ENCODE results near the gene SDK1.

Gene SDK1

GRCh38 chr7:3283130-3283704 is 17.8 kb upstream of the SDK1 start:
- DNase-seq: no peak
- in situ Hi-C loops (cut with HindIII; ENCODE audit: low pct_ligation_motif_present, low pct_unique_long_range_greater_than_20kb, low sequenced_read_pairs): no loop called here

GRCh38 chr7:3285652-3286051 is 15.4 kb upstream of the SDK1 start:
- no peak for DNase-seq
- in situ Hi-C loops (cut with HindIII; ENCODE audit: low pct_ligation_motif_present, low pct_unique_long_range_greater_than_20kb, low sequenced_read_pairs): no loop called here

DNA sequence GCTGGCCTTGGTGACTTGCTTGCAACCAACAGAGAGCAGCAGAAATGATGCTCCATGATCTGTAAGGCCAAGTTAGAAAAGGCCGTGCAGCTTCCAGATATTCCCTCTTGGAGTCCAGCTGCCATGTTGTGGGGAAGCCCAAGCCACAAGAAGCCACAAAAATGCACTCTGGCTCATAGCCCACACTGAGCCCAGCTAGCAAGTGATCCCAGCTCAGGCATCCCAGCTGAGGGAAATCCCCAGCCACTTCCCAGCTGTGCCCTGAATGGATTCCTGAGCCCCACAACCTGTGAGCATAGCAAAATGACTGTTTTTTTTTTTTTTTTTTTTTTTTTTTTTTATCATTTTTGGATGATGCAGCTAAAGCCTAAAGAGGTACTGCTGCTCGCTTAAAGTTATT is 11.1 kb upstream of the SDK1 start:
- in situ Hi-C loops (cut with HindIII; ENCODE audit: low pct_ligation_motif_present, low pct_unique_long_range_greater_than_20kb, low sequenced_read_pairs): no loop called here
- peak; percentile 86 for DNase-seq

DNA sequence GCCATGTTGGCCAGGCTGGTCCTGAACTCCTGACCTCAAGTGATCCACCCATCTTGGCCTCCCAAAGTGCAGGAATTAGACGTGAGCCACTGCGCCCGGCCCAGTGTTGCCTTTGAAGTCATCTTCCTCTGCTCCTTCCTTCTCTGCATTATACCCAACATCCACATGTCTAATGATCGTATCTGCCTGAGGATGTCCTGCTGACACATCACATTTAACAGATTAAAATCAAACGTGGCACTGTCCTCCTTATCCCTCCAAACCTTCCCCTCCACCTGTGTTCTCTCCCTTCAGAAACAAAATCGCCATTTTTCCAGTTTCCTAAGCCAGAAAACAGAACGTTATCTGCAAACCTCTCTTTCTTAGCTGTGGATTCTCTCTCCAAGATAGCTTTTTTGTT is 8.4 kb upstream of the SDK1 start:
- in situ Hi-C loops (cut with HindIII; ENCODE audit: low pct_ligation_motif_present, low pct_unique_long_range_greater_than_20kb, low sequenced_read_pairs): no loop called here
- DNase-seq: no peak

- no peak for DNase-seq
- in situ Hi-C loops (cut with HindIII; ENCODE audit: low pct_ligation_motif_present, low pct_unique_long_range_greater_than_20kb, low sequenced_read_pairs): no loop called here
Observed at GRCh38 chr7:3294432-3295100, 6.5 kb upstream of the SDK1 start.

- in situ Hi-C loops (cut with HindIII; ENCODE audit: low pct_ligation_motif_present, low pct_unique_long_range_greater_than_20kb, low sequenced_read_pairs): no loop called here
- no peak for DNase-seq
Observed at GRCh38 chr7:3297105-3297819, 3.8 kb upstream of the SDK1 start.

DNA sequence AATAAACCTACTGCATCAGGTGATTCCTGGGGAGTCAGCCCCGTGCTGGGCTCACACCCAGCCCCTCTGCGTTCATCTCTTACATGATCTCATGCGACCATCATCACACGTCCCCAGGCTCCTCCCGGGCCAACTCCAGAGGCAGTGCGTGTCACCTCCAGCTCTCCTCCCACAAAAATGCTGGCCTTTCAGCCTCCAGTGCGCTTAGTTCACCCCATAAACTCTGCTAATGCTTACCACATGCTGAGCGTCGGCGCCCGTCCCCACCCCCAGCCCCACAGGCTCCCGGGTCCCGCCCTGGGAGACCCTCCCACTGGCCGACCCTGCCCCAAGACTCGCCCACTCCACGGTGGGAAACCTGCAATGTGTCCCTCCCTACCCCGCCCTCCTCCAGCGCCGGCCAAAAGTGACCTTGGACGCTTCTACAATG is 816 bp upstream of the SDK1 start:
- in situ Hi-C loops (cut with HindIII; ENCODE audit: low pct_ligation_motif_present, low pct_unique_long_range_greater_than_20kb, low sequenced_read_pairs): no loop called here
- DNase-seq: peak; percentile 41

DNA sequence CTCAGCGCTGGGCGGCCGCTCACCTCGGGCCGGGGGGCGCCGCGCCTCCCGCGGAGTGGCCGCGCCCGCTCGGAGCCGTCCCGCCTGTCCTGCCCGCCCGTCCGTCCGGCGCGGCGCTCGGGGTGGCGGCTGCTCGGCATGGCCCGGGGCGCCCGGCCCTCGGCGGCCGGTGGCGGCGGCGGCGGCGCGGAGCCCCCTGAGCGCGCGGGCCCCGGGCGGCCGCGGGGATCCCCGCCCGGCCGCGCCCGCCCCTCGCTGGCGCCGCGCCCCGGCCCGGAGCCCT is 338 bp downstream of the SDK1 start:
- in situ Hi-C loops (cut with HindIII; ENCODE audit: low pct_ligation_motif_present, low pct_unique_long_range_greater_than_20kb, low sequenced_read_pairs): no loop called here
- DNase-seq: peak; percentile 24

- peak; percentile 72 for DNase-seq
- in situ Hi-C loops (cut with HindIII; ENCODE audit: low pct_ligation_motif_present, low pct_unique_long_range_greater_than_20kb, low sequenced_read_pairs): no loop called here
Observed at GRCh38 chr7:3301831-3302618, 973 bp downstream of the SDK1 start.

- in situ Hi-C loops (cut with HindIII; ENCODE audit: low pct_ligation_motif_present, low pct_unique_long_range_greater_than_20kb, low sequenced_read_pairs): no loop called here
- DNase-seq: no peak
Observed at GRCh38 chr7:3302681-3303320, 1.7 kb downstream of the SDK1 start.

DNA sequence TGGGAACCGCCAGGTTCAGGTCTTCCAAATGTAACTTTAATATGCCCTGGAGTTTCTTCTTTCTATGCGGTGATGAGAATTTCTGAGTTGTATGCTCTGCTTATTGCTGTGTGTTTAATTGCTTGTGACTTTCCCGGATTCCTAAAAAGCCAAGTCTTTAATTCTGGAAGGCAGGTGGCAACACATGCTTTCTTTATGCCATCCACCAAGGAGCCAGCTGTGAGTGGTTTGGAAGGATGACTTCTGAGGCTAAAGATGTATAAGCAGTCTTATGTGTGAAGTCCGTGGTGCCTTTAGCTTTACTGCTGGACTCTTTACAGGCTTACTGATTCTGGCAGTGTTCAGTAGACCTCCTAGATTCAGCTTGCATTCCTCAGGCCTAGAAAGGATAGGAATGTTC is 3.1 kb downstream of the SDK1 start:
- DNase-seq: no peak
- in situ Hi-C loops (cut with HindIII; ENCODE audit: low pct_ligation_motif_present, low pct_unique_long_range_greater_than_20kb, low sequenced_read_pairs): no loop called here

GRCh38 chr7:3307435-3307834 is 6.4 kb downstream of the SDK1 start:
- in situ Hi-C loops (cut with HindIII; ENCODE audit: low pct_ligation_motif_present, low pct_unique_long_range_greater_than_20kb, low sequenced_read_pairs): no loop called here

GRCh38 chr7:3309140-3309539 is 8.1 kb downstream of the SDK1 start:
- in situ Hi-C loops (cut with HindIII; ENCODE audit: low pct_ligation_motif_present, low pct_unique_long_range_greater_than_20kb, low sequenced_read_pairs): no loop called here
- DNase-seq: peak; percentile 11

More at GRCh38 chr7:3307435-3307834, 6.4 kb downstream of the SDK1 start:
- no peak for DNase-seq

DNA sequence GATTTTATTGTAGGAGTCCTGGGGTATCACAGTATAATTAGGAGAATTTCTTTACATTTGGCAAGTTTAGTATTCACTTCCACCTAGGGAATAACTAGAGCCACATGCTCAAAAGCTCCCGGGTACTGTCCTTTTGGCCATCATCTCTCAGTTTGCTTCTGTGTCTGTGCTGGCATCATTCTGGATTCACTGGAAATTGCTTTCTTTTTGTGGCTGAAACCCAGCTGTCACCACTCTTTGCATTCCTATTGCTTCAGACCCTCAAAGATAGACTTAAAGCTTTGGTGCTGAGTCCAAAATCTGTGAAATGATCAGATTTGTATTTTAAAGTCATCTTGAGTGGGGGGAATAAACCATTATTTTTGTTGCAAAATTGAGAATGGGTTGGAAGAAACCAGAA is 8.9 kb downstream of the SDK1 start:
- in situ Hi-C loops (cut with HindIII; ENCODE audit: low pct_ligation_motif_present, low pct_unique_long_range_greater_than_20kb, low sequenced_read_pairs): no loop called here
- DNase-seq: no peak

- DNase-seq: no peak
- in situ Hi-C loops (cut with HindIII; ENCODE audit: low pct_ligation_motif_present, low pct_unique_long_range_greater_than_20kb, low sequenced_read_pairs): no loop called here
Observed at GRCh38 chr7:3310884-3311283, 9.8 kb downstream of the SDK1 start.

GRCh38 chr7:3312583-3312982 is 11.5 kb downstream of the SDK1 start:
- in situ Hi-C loops (cut with HindIII; ENCODE audit: low pct_ligation_motif_present, low pct_unique_long_range_greater_than_20kb, low sequenced_read_pairs): no loop called here
- DNase-seq: no peak

- no peak for DNase-seq
- in situ Hi-C loops (cut with HindIII; ENCODE audit: low pct_ligation_motif_present, low pct_unique_long_range_greater_than_20kb, low sequenced_read_pairs): no loop called here
Observed at GRCh38 chr7:3318874-3319273, 17.8 kb downstream of the SDK1 start.

- in situ Hi-C loops (cut with HindIII; ENCODE audit: low pct_ligation_motif_present, low pct_unique_long_range_greater_than_20kb, low sequenced_read_pairs): no loop called here
- no peak for DNase-seq
Observed at GRCh38 chr7:3321206-3321605, 20.2 kb downstream of the SDK1 start.

GRCh38 chr7:3321745-3322144 is 20.7 kb downstream of the SDK1 start:
- no peak for DNase-seq
- in situ Hi-C loops (cut with HindIII; ENCODE audit: low pct_ligation_motif_present, low pct_unique_long_range_greater_than_20kb, low sequenced_read_pairs): no loop called here

All from ACHN (cell line).